ENCODE results near the gene TMED3.

TMED3 gene

DNA sequence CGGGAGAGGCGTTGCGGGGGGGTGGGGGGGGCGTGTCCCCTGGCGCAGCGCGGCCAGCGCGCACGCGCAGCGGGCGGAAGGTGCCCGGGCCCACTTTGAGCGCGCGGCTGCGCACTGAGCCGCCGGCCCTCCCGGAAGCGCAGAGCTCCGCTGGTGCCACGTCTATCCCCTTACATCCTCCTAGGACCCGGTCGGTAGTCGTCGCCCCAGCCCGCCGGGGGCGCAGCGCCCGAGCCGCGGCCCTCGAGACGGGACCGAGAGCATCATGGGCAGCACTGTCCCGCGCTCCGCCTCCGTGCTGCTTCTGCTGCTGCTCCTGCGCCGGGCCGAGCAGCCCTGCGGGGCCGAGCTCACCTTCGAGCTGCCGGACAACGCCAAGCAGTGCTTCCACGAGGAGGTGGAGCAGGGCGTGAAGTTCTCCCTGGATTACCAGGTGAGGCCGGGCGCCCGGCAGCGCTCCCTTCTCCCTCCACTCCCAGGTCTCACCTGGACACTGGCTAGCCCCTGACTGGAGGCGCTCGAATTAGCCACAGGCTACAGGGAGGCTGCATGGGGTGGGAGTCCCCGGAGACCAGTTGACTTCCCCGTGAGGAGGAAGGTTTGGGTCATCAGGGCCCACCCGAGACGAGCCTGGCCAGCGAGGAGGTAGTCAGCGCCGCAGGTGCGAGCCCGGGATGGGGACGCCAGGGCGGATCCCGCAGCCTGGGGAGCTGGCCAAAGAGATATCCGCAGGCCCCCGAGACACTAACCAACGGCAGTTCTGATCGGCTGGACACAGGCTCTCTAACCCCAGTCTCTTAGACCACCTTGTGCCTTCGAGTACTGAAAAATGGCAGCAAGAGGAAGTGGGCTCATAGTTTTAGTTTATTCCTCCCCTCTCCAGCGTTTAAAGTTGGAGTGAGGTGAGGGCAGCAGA lies at the start of gene TMED3:
TMED3 (plus strand) TSS at position 128 of the 916 bp plus-strand sequence; CDS start at position 266, 138 bp downstream.
- peaks cover 26% of the 10 kb centered on the region for H3K27me3 Mint-ChIP-seq
- no peaks in the 10 kb centered on the region for H3K9me3 Mint-ChIP-seq
- ATAC-seq: peak; percentile 99
- peak within 1 kb of the TSS; percentile 86 to 93 for H3K4me3 Mint-ChIP-seq
- peaks cover 53% of the 10 kb centered on the region for H3K4me1 Mint-ChIP-seq
- peak; percentile 87 to 88 for DNase-seq
- peak within 1 kb of the TSS; percentile 81 to 94 for H3K27ac Mint-ChIP-seq

DNA sequence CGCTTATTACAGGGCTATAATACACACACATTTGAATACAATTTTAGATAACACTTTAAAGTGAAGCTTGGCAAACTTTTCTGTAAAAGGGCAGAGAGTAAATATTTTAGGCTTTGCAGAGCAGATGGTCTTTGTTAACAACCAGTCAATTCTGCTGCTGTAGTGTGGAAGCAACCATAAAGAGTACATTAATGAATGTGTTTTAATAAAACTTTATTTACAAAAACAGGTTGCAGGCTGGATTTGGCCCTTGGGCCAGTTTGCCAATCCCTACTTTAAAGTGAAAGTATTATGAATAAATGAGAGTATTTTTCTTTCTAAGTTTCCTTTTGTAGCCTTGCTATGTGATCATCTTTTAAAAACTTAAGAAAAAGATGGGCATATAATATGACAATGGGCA lies 49.1 kb upstream of the TMED3 start:
- peaks cover 28% of the 10 kb centered on the region for H3K27me3 Mint-ChIP-seq
- H3K27ac Mint-ChIP-seq: no peak overlapping the region
- no peaks in the 10 kb centered on the region for H3K4me1 Mint-ChIP-seq
- DNase-seq (no peak), ATAC-seq (no peak)
- H3K9me3 Mint-ChIP-seq: peaks cover 0 to under 1% of the 10 kb centered on the region in 2 donors
- no peak overlapping the region for H3K4me3 Mint-ChIP-seq

DNA sequence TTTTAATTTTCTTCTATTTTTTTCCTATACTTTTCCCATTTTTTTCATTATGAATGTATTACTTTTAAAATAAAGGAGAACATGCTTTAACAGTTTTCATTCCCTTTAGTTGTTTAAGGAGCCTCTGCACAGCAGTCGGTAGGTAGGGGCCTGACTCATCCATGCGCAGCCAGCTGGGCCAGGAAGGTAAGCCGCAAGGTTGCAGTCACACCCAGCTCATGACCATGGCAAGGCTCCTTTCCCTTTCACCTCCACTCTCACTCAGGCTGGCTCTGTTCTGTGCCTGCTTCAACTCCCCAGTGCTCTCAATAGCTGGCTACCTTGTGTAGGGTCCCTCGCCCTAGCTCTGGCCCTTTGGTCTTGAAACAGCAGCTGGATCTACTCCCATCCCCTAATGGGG lies 45.7 kb upstream of the TMED3 start:
- ATAC-seq (no peak), DNase-seq (no peak)
- Mint-ChIP-seq H3K4me1 (no peaks in the 10 kb centered on the region), H3K4me3 (no peak overlapping the region), H3K9me3 (no peaks in the 10 kb centered on the region), H3K27me3 (peaks cover 35% of the 10 kb centered on the region), H3K27ac (no peak overlapping the region)

DNA sequence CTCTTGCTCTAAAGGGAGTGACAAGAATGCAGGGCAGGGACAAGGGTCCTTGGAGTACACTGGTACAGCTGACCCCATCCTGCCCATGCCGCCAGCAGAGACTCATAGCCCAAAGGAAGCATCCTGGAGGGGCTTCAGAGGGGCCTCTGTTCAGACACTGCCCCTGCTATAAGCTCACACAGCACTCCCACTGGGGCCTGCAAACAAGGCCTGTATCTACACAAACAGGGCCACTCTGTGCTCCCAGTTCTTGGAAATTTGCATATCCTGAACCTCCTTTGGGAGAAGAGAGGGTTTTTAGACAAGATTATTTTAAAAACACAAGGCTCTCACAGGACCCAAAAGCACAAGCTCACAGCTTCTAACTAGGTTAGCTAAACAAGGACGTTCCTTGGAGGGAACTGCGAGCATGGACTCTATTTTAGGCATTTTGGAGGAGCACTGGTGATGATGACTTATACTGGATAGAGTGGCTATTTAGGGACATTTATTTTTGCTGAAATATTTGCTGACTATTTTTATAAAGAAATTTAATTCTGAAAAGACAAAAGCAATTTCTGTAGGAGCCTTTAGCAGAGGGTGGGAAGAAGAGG lies 44.8 kb upstream of the TMED3 start:
- ATAC-seq (no peak), DNase-seq (no peak)
- H3K27ac Mint-ChIP-seq: no peak overlapping the region
- H3K27me3 Mint-ChIP-seq: peaks cover 27% of the 10 kb centered on the region
- no peaks in the 10 kb centered on the region for H3K4me1 Mint-ChIP-seq
- no peak overlapping the region for H3K4me3 Mint-ChIP-seq
- no peaks in the 10 kb centered on the region for H3K9me3 Mint-ChIP-seq

DNA sequence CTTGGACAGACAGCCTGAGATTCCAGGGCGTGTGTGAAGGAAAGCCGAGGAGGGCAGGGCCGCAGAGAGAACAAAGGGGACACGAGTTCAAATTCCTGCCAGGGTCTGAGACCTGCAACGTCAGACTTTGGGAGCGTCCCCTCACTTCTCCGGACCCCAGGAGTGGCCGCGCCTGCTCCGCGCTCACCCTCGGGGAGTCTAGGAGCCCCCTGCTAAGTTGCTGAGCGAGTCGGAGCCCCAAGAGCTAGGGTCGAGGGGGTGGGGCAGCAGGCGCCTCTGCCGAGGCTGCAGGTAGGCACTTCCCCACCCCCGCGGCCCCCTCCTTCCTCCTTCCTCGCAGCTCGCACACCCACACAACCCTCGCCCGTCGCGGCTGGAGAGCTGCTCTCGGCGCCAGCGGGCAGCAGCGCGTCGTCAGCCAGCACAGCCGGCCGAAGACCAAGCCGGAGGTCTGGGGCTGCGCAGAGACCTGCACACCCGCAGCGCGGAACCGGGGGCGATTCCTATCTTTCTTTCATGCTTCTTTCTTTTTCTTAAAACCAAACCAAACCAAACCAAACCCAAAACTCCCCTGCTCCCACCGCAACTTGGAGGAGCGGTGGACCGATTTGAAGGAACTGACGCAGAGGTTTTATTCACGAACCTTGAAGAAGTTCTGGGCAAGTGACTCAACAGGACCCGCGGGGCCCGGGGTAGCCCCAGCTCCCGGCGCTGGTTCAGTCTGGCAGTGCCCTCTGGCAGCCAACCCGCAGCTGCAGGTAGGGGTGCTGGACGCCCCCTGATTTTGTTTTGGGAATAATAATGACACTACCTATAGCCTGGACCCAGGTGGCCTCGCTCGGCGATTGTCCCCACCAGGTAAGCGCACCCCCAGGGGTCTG lies 28.3 kb upstream of the TMED3 start, which contains the start of gene ANKRD34C:
ANKRD34C (plus strand) TSS at position 352 of the 881 bp plus-strand sequence. CDS start 10,563 bp downstream, outside the sequence.
- Mint-ChIP-seq H3K27ac (no peak within 1 kb of the TSS), H3K9me3 (peaks cover 0 to 18% of the 10 kb centered on the region in 2 donors), H3K4me1 (peaks cover 12% of the 10 kb centered on the region), H3K27me3 (peaks cover 59% of the 10 kb centered on the region), H3K4me3 (no peak within 1 kb of the TSS)
- ATAC-seq: no peak
- no peak for DNase-seq

DNA sequence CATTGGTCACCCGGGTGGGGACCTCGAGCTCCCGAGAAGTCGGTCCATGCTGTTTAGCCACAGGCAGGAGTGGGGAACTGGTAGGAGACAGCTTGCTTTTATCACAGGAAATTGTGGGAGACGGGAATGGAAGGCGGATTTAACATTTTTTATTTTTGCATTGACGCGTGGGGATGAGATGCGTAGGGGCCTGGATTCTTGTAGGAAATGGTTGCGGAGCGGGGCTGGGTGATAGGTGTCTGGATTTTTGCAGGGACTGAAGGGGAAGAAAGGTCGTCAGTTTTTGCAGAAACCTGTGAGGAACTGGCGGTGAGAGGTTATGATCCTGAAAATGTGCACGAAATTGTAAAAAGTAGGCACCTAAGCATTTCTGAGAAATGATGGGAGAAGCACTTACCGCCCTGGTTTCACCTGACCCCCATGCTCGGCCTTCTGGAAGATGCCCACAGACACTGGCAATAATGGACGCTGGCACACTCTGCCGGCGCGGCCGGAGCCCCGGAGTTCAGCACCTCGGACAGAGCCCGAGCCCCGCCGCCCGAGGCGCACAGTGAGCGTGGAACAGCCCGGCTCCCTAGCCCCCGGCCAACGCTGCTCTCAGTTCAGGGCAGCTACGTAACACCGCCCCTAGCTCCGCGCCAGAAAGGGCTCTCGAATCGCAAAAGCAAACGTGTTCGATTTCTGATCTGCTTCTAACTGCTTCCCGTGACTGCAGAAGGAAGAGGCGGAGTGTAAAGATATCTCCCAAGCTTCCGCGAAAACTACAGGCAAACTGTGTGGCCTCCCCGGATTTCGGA lies 27.5 kb upstream of the TMED3 start:
- DNase-seq (peak; percentile 23 to 40), ATAC-seq (peak; percentile 57)
- no peak overlapping the region for H3K4me3 Mint-ChIP-seq
- H3K27me3 Mint-ChIP-seq: peaks cover 67% of the 10 kb centered on the region
- peaks cover 0 to 18% of the 10 kb centered on the region in 2 donors for H3K9me3 Mint-ChIP-seq
- H3K27ac Mint-ChIP-seq: no peak overlapping the region
- peaks cover 12% of the 10 kb centered on the region for H3K4me1 Mint-ChIP-seq

DNA sequence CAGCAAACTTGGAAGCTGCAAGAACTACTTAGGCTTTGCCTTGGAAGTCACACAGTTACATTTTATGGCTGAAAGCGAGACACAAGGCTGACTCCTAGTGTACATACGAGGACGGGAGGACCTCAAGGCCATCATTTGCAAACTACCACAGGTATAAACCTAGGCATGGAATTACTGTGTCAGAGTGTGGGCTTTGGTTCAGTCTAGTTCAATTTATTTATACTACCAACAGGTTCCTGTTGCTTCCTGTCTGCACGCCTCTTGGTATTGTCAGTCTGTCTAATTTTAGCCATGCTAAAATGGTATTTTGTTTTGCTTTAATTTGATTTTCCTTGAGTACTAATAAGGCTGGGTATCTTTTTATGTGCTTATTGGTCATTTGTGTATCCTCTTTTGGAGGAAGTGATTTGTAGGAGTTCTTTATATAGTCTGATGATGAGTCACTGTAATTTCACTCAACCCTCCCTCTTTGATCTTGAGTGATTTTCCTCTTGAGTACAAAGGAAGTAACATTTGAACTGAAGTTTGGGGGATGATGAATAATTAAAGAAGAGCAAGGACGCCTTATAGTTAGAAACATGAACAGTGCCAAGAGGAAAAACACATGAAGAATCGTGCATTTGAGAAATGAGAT lies 20.2 kb upstream of the TMED3 start:
- no peak for ATAC-seq
- H3K4me1 Mint-ChIP-seq: peaks cover 14% of the 10 kb centered on the region
- no peak overlapping the region for H3K4me3 Mint-ChIP-seq
- no peak for DNase-seq
- no peaks in the 10 kb centered on the region for H3K9me3 Mint-ChIP-seq
- no peak overlapping the region for H3K27ac Mint-ChIP-seq
- peaks cover 20% of the 10 kb centered on the region for H3K27me3 Mint-ChIP-seq

DNA sequence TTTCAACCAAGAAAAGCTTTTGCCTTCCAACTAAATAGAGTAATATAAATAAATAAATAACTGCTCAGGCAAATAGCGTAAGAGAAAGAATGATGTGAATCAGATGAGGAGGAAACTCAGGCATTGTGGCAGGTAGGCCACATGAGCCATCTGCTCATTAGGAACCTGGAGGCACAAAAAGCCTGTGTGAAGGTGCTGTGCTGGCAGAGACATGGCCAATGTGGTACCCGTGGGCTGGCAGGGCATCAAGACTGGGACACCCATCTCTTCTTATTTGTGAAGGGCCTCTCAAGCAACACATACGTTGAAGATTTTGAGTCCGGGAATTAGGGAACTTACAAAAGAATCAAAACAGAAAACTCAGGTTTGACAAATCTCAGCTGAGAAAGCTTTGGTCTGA lies 18.9 kb upstream of the TMED3 start:
- Mint-ChIP-seq H3K9me3 (no peaks in the 10 kb centered on the region), H3K27ac (no peak overlapping the region), H3K27me3 (peaks cover 26% of the 10 kb centered on the region), H3K4me3 (no peak overlapping the region), H3K4me1 (peaks cover 14% of the 10 kb centered on the region)
- no peak for DNase-seq
- no peak for ATAC-seq

DNA sequence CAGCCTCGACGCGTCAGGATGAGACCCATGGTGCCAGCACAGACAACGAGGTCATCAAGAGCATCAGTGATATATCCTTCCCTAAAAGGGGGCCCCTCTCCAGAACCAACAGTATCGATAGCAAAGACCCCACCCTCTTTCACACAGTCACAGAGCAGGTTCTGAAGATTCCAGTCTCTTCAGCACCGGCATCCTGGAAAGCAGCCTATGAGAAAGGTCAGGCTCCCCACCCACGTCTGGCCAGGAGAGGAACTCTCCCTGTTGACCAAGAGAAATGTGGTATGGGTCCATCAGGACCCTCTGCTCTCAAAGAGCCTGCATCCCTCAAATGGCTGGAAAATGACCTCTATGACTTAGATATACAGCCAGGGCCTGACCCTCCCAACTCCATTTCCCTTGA lies 16.8 kb upstream of the TMED3 start:
- Mint-ChIP-seq H3K27me3 (peaks cover 28% of the 10 kb centered on the region), H3K9me3 (no peaks in the 10 kb centered on the region), H3K27ac (no peak overlapping the region), H3K4me1 (peaks cover 14% of the 10 kb centered on the region), H3K4me3 (no peak overlapping the region)
- DNase-seq (no peak), ATAC-seq (no peak)

DNA sequence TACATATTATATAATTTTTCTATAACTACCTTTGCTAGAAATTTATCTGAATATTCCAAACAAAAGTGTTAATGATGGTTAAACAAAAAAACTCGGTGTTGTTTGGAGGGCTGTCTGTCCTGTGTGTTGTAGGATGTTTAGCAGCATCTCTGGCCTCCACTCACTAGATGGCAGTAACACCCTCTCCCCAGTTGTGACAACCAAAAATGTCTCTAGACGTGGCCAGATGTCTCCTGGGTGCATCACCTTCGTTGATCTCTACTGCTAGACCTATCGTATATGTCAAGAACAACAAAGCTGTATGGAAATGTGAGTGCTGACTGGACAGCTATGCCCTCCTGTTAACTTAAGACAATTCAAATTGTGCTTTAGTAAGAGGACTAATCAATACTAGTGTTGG lies 14.3 kb upstream of the TMED3 start:
- peaks cover 42% of the 10 kb centered on the region for H3K27me3 Mint-ChIP-seq
- ATAC-seq: no peak
- no peak overlapping the region for H3K4me3 Mint-ChIP-seq
- DNase-seq: no peak
- H3K27ac Mint-ChIP-seq: no peak overlapping the region
- no peaks in the 10 kb centered on the region for H3K9me3 Mint-ChIP-seq
- peaks cover 2% of the 10 kb centered on the region for H3K4me1 Mint-ChIP-seq

DNA sequence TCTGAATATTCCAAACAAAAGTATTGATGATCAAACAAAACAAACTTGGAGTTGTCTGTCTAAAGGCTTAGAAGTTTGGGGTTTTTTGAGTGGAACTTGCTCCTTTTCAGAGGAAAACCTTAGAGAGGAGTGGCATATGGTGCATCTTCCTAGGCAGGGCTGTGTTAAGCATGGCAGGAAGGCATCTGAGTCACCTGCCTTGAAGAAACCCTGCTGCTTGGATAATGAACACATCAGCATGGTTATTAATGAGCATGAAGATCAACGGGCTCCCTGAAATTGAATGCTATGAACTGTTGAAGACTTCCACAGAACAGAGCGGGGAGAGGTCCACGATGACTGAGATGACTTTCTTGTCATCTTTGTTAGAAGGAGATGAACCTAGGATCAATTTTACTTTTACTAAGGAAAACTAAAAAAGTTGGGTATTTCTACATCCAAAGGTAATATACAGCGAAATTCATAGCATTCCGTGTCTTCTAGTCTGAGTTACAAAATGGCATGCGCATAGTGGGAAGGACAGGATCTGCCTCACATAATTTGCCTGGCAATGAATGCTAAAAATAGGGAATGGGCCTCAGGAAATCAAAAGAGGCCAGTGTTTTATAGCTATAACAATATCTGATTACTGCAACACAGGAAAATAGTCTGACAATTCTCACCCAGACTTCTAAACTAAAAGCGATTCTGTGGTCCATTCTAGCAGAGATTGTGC lies 11.6 kb upstream of the TMED3 start:
- no peaks in the 10 kb centered on the region for H3K4me1 Mint-ChIP-seq
- H3K4me3 Mint-ChIP-seq: no peak overlapping the region
- DNase-seq (no peak), ATAC-seq (no peak)
- no peaks in the 10 kb centered on the region for H3K9me3 Mint-ChIP-seq
- H3K27ac Mint-ChIP-seq: no peak overlapping the region
- peaks cover 54% of the 10 kb centered on the region for H3K27me3 Mint-ChIP-seq

DNA sequence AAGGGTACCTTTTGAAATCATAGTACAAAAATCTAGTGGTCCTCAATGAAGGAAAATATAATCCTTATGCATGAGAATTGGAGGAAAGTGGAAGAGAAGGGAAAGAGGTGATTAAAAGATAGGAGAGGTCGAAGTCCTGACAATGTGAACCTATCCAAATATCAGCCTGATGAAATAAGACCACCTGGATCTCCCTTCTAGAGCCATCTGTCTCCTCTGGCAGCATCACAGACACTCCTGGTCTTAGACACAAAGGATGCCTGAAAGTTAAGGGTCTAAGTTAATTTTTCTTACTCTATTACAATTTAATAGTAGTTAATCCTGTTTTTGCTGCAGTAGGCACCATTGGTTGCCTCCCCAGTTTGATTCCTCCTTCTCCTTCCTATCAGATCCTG lies 11.1 kb upstream of the TMED3 start:
- DNase-seq (no peak), ATAC-seq (no peak)
- Mint-ChIP-seq H3K4me1 (no peaks in the 10 kb centered on the region), H3K9me3 (no peaks in the 10 kb centered on the region), H3K27ac (no peak overlapping the region), H3K4me3 (no peak overlapping the region), H3K27me3 (peaks cover 58% of the 10 kb centered on the region)

DNA sequence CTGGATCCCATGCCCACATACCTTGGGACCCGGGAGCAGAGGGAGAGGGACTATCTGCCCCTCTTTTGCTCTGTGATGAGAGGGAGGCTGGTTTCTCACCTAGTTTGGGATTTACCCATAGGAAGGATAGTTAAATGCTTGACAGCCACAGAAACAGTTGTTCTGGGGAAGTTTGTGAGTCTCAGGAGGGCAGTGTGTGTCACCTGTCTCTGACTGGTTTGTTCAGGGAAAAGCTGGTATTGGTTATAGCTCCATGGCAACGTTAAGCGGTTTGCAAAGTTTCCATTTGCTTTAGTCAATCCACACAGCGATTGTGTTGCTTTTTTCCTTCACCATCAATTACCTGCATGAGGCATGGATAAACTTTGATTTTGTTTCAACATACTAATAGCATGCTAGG lies 3.7 kb upstream of the TMED3 start:
- no peak for ATAC-seq
- Mint-ChIP-seq H3K4me3 (no peak overlapping the region), H3K27me3 (peaks cover 60% of the 10 kb centered on the region), H3K9me3 (no peaks in the 10 kb centered on the region), H3K4me1 (peaks cover 25% of the 10 kb centered on the region), H3K27ac (no peak overlapping the region)
- no peak for DNase-seq

DNA sequence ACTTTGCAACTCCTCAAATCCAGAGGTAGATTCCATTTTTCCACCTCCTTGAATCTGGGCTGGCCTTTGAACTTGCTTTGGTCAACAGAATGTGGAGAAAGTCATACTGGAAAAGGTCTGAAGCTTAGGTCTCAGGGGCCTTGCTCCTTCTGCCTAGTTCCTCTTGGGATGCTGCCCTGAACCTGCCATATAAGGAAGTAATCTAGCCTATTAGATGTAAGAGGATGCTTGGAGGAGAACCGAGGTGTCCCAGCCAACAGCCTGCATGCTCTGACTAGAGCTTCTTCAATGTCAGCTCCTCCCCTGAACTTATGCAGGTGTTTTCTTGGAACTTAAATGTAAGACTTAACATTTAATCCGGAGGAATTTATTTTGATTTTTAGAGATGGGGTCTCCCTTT lies 2.0 kb upstream of the TMED3 start:
- Mint-ChIP-seq H3K4me1 (peaks cover 39% of the 10 kb centered on the region), H3K4me3 (no peak overlapping the region), H3K9me3 (no peaks in the 10 kb centered on the region), H3K27ac (no peak overlapping the region), H3K27me3 (peaks cover 49% of the 10 kb centered on the region)
- no peak for DNase-seq
- no peak for ATAC-seq
